ENCODE measurements around the gene TOP1.

GRCh38 chr20:41167481-41168253, 139.0 kb downstream of the TOP1 start:
- no peak for TF ChIP-seq TCFL5 (CRISPR knock-in tag; conservative IDR thresholded peaks at IDR 0.05)
- TF ChIP-seq E2F5 (CRISPR knock-in tag; IDR thresholded peaks at IDR 0.05): no peak
